Stimulated activated CD8-positive, alpha-beta memory T cell treated with anti-CD3 and anti-CD28 coated beads, Interleukin-7, amount 100 ng/mL, for 1 hour (primary cell): ENCODE results near the gene ZNF516.

ENCODE experiments used
- DNase-seq, 2 donors: peaks; one replicate each; pipeline ENCODE4 v3.0.0-alpha.2; 2020; ENCODE audit warnings: low read depth in 2 of 2

The ZNF516 gene

GRCh38 chr18:76441668-76442412, 53.2 kb downstream of the ZNF516 start:
- no peak for DNase-seq

GRCh38 chr18:76441002-76441667, 53.9 kb downstream of the ZNF516 start:
- no peak for DNase-seq

GRCh38 chr18:76437910-76438309, 57.1 kb downstream of the ZNF516 start:
- DNase-seq = no peak

GRCh38 chr18:76437011-76437410, 58.0 kb downstream of the ZNF516 start:
- no peak for DNase-seq

GRCh38 chr18:76436342-76436741, 58.7 kb downstream of the ZNF516 start:
- no peak for DNase-seq

- DNase-seq = no peak
Measured at GRCh38 chr18:76435316-76435989, 59.6 kb downstream of the ZNF516 start.

- DNase-seq = no peak
Measured at GRCh38 chr18:76434452-76434851, 60.6 kb downstream of the ZNF516 start.

- no peak for DNase-seq
Measured at GRCh38 chr18:76433788-76434187, 61.3 kb downstream of the ZNF516 start.

GRCh38 chr18:76432970-76433767, 61.9 kb downstream of the ZNF516 start:
- no peak for DNase-seq

- no peak for DNase-seq
Measured at GRCh38 chr18:76432274-76432755, 62.7 kb downstream of the ZNF516 start.

GRCh38 chr18:76431437-76432273, 63.4 kb downstream of the ZNF516 start:
- no peak for DNase-seq

- DNase-seq = no peak
Measured at GRCh38 chr18:76430636-76431035, 64.4 kb downstream of the ZNF516 start.

GRCh38 chr18:76429262-76430126, 65.5 kb downstream of the ZNF516 start:
- DNase-seq = no peak

- DNase-seq = no peak
Measured at GRCh38 chr18:76428396-76429261, 66.4 kb downstream of the ZNF516 start.

- DNase-seq = no peak
Measured at GRCh38 chr18:76426737-76427305, 68.2 kb downstream of the ZNF516 start.

- no peak for DNase-seq
Measured at GRCh38 chr18:76425146-76426131, 69.6 kb downstream of the ZNF516 start.

GRCh38 chr18:76422838-76423237, 72.2 kb downstream of the ZNF516 start:
- DNase-seq = no peak
